Measurements from ENCODE around the gene IRF1.

DNA sequence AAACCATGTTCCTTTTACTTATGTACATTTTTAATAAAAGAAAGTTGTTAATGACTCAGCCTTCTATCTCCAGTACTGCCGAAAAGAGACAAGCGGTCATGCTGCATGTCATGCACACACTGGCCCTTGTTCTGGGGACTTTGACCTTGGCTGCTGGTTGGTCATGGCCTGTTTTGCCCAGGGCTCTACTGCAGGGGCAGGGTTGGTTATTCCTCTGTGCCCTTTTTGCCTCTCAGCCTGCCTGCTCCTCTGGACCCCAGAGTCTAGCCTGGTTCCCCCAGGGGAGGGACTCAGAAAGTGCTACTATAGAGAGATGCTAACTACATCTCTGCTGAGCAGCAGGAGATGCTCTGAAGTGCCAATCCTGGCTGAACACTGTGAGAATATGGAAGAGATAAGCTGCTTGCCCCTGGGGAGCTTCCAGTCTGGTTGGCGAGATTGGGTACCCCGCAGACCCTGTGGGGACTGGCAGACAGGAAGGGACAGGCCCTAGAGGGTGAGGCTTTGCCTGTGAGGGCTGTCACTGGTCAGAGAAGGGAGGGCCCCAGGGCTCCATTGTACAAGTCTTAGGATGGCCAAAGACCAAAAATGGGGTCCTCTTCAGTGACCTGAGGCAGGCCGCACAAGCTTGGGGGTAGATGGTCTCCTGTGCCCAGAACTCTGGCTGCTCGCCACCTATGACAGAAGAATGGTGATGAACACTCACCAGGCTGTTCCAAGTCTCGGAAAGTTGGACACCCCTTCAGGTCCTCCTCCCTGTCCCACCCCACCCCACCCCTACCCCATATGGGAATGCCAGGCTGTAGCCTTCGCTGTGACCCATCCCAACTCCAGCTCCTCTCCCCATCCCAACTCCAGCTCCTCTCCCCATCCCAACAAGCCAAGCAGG lies 14.3 kb downstream of the IRF1 start:
- no peak for TF ChIP-seq CTCF (IDR thresholded peaks at IDR 0.05)
- TF ChIP-seq POLR2A (IDR thresholded peaks at IDR 0.05): no peak

Measured in esophagus squamous epithelium (tissue), 4 donors.